K562 (cell line): ENCODE results near the gene ZNF385D. TPM values are rescaled to one million over a fixed set of nuclear protein-coding genes. Genes with fewer than 3 reads are reported as not detected.

Experiments
- ATAC-seq: fragments of 200-7000 bp; cut with Tn5 transposase; 3 replicates; pipeline ENCODE4 v1.9.1; 2020; ENCODE audit warnings: moderate library complexity
- BruUV-seq: library from RNA; stranded (reverse); fragments of 400-500 nt; replicated peaks from 2 replicates; lab custom pipeline; 2021; lab: Mats Ljungman, UMichigan
- CTCF ChIA-PET: fragments of 300-600 bp; formaldehyde crosslinking; extraction: SDS; loops from one replicate; lab custom pipeline; 2021; ENCODE audit warnings: low intra/inter-chr PET ratio; lab: Yijun Ruan, JAX
- POLR2A ChIA-PET: fragments of 300-600, 350-650 bp; sonication (Branson Sonifier 250); formaldehyde crosslinking; extraction: SDS; loops from one replicate; lab custom pipeline; 2021; ENCODE audit warnings: antibody characterized with exemption, inconsistent platforms; lab: Yijun Ruan, JAX
- DNase-seq, 4 experiments: peaks; one replicate each; pipeline versions ENCODE4 v3.0.0 to v3.0.0-alpha.2; 2011 to 2018; ENCODE audit warnings: low spot score in 3 of 4, mixed read lengths in 3 of 4; ENCODE audit errors: extremely low read depth in 1 of 4
- FAIRE-seq: peaks from 2 replicates; lab custom pipeline; 2011; peaks lifted over from hg19 to GRCh38; lab: Jason Lieb, UNC
- H2AFZ ChIP-seq: 2 replicates; pipeline ENCODE4 v1.6.0; 2011; ENCODE audit warnings: low read depth, low read length, control low read depth, inconsistent platforms
- H3K27ac ChIP-seq: fragments of 200-600 bp; 3 replicates; pipeline ENCODE4 v1.8.0; 2011; ENCODE audit warnings: low read depth, mild to moderate bottlenecking, control low read depth, inconsistent platforms, low read length, moderate library complexity, mixed read lengths; ENCODE audit errors: extremely low read depth
- H3K27me3 ChIP-seq, 2 experiments: fragments of 300-600 bp in 1 of 2; 2 replicates in 1 of 2; 3 replicates in 1 of 2; pipeline versions ENCODE4 v1.6.0 to v1.8.0; 2011; ENCODE audit warnings: inconsistent platforms in 2 of 2, low read length in 2 of 2, mild to moderate bottlenecking in 1 of 2, mixed read lengths in 1 of 2, moderate library complexity in 1 of 2; ENCODE audit not compliant: control insufficient read depth in 2 of 2, insufficient read depth in 2 of 2
- H3K36me3 ChIP-seq: fragments of 300-600 bp; 3 replicates; pipeline ENCODE4 v1.8.0; 2011; ENCODE audit warnings: mild to moderate bottlenecking, low read length, inconsistent platforms; ENCODE audit not compliant: control insufficient read depth, insufficient read depth
- H3K4me1 ChIP-seq, 2 experiments: fragments of 200-600 bp in 1 of 2; replicated peaks in 1 of 2; 2 replicates in 1 of 2; 3 replicates in 1 of 2; pipeline versions ENCODE4 v1.5.1 to v1.8.0; 2011; ENCODE audit warnings: inconsistent platforms in 2 of 2, low read length in 2 of 2, mild to moderate bottlenecking in 1 of 2, mixed read lengths in 1 of 2, moderate library complexity in 1 of 2; ENCODE audit not compliant: control insufficient read depth in 2 of 2, insufficient read depth in 2 of 2
- H3K4me2 ChIP-seq: 2 replicates; pipeline ENCODE4 v1.6.1; 2011; ENCODE audit warnings: low read length, control low read depth, inconsistent platforms, mixed read lengths; ENCODE audit not compliant: insufficient read depth
- H3K4me3 ChIP-seq: fragments of 200-600 bp; sonication (generic), shearing (Covaris generic); 2 replicates; pipeline ENCODE4 v1.5.1; 2016; ENCODE audit warnings: control low read depth, inconsistent platforms
- H3K79me2 ChIP-seq: fragments of 200-600 bp; 3 replicates; pipeline ENCODE4 v1.8.0; 2011; ENCODE audit warnings: low read length, inconsistent platforms; ENCODE audit not compliant: control insufficient read depth, insufficient read depth
- H3K9ac ChIP-seq, 2 experiments: 2 replicates each; pipeline versions ENCODE4 v1.6.0 to v1.6.1; 2011; ENCODE audit warnings: low read depth in 2 of 2, low read length in 2 of 2, control low read depth in 1 of 2, inconsistent platforms in 1 of 2, mild to moderate bottlenecking in 1 of 2, mixed read lengths in 1 of 2; ENCODE audit not compliant: insufficient read depth in 1 of 2
- H3K9me1 ChIP-seq: one replicate; pipeline ENCODE4 v1.6.0; 2011; ENCODE audit warnings: inconsistent platforms, mild to moderate bottlenecking, low read length, moderate library complexity; ENCODE audit not compliant: control insufficient read depth, insufficient read depth
- H3K9me3 ChIP-seq: replicated peaks from 2 replicates; pipeline ENCODE4 v1.5.1; 2011; ENCODE audit warnings: low read depth, low read length, inconsistent platforms; ENCODE audit not compliant: control insufficient read depth, insufficient read depth
- H4K20me1 ChIP-seq: replicated peaks from 2 replicates; pipeline ENCODE4 v1.6.1; 2011; ENCODE audit warnings: low read length, inconsistent platforms, mixed read lengths; ENCODE audit not compliant: control insufficient read depth, insufficient read depth
- ARHGAP35 ChIP-seq: fragments of 450-650 bp; IDR thresholded peaks from 2 replicates; pipeline ENCODE4 v1.6.1; 2018; ENCODE audit not compliant: partially characterized antibody
- CBX2 ChIP-seq: fragments of 200-600 bp; sonication (generic); IDR thresholded peaks from one replicate; pipeline ENCODE4 v1.6.1; 2012; ENCODE audit warnings: mild to moderate bottlenecking, low read length, inconsistent platforms; ENCODE audit not compliant: insufficient read depth, poor library complexity, severe bottlenecking
- CBX3 ChIP-seq, 2 experiments: IDR thresholded peaks; 1 replicate in 1 of 2; 2 replicates in 1 of 2; pipeline ENCODE4 v1.6.1; 2012; ENCODE audit warnings: inconsistent platforms in 2 of 2, low read length in 2 of 2, borderline replicate concordance in 1 of 2, control low read depth in 1 of 2
- ESRRB ChIP-seq: fragments of 250-450 bp; sonication (Bioruptor Pico); IDR thresholded peaks from 2 replicates; pipeline ENCODE4 v1.5.0; 2020; ENCODE audit warnings: mild to moderate bottlenecking, moderate library complexity, borderline replicate concordance
- GABPB2 ChIP-seq: fragments of 250-450 bp; sonication (Bioruptor Pico); conservative IDR thresholded peaks from 2 replicates; pipeline ENCODE4 v1.5.1; 2021; ENCODE audit warnings: mild to moderate bottlenecking
- GTF2E2 ChIP-seq: fragments of 200-800 bp; sonication (Bioruptor generic); IDR thresholded peaks from 2 replicates; pipeline ENCODE4 v1.6.1; 2016; ENCODE audit warnings: missing genetic modification characterization, missing compliant biosample characterization
- HMG20B ChIP-seq: fragments of 250-450 bp; sonication (Bioruptor Pico); IDR thresholded peaks from 2 replicates; pipeline ENCODE4 v1.5.0; 2021; ENCODE audit warnings: mild to moderate bottlenecking
- JUNB ChIP-seq: fragments of 450-650 bp; formaldehyde crosslinking; conservative IDR thresholded peaks from 2 replicates; pipeline ENCODE4 v1.4.0; 2020; ENCODE audit warnings: mild to moderate bottlenecking
- KAT8 ChIP-seq: fragments of 450-650 bp; IDR thresholded peaks from 2 replicates; pipeline ENCODE4 v1.6.1; 2016; ENCODE audit warnings: low read depth, mild to moderate bottlenecking
- SMAD4 ChIP-seq: fragments of 250-450 bp; sonication (Bioruptor Pico); conservative IDR thresholded peaks from 2 replicates; pipeline ENCODE4 v1.8.0; 2021; ENCODE audit warnings: inconsistent platforms, mild to moderate bottlenecking, moderate library complexity
- TEAD1 ChIP-seq, 2 experiments: fragments of 450-650 bp in 1 of 2; sonication (generic) in 1 of 2; formaldehyde crosslinking; IDR thresholded peaks; 2 replicates each; pipeline versions ENCODE4 v1.4.0 to v1.8.0; 2020 to 2022; ENCODE audit warnings: mild to moderate bottlenecking in 2 of 2, missing genetic modification reagents in 1 of 2
- TRIM28 ChIP-seq: fragments of 450-650 bp; IDR thresholded peaks from 2 replicates; pipeline ENCODE4 v1.6.1; 2017
- ZFP36 ChIP-seq: fragments of 150-350 bp; IDR thresholded peaks from 2 replicates; pipeline ENCODE4 v1.6.1; 2018; ENCODE audit warnings: low read length, low read depth; ENCODE audit not compliant: partially characterized antibody
- ZNF184 ChIP-seq: sonication (generic); formaldehyde crosslinking; IDR thresholded peaks from 2 replicates; pipeline ENCODE4 v1.5.0; 2020; ENCODE audit warnings: missing genetic modification reagents
- ZNF280A ChIP-seq: fragments of 450-650 bp; IDR thresholded peaks from 2 replicates; pipeline ENCODE4 v1.6.1; 2018; ENCODE audit warnings: mild to moderate bottlenecking, low read depth; ENCODE audit not compliant: partially characterized antibody
- ZNF609 ChIP-seq: sonication (generic); formaldehyde crosslinking; IDR thresholded peaks from 2 replicates; pipeline ENCODE4 v1.8.1; 2023; ENCODE audit warnings: missing genetic modification reagents, mild to moderate bottlenecking, borderline replicate concordance
- WGBS: fragments of 100-300 bp; shearing (Covaris generic); methylation state at CpG from one replicate; pipeline ENCODE4 v1.1.6; 2016; ENCODE audit warnings: low coverage, mixed read lengths; ENCODE audit not compliant: insufficient coverage; ENCODE audit errors: missing lambda C conversion rate; 5-methylcytosine and 5-hydroxymethylcytosine counted together
- in situ Hi-C: fragments of 300-500 bp; cut with MboI; formaldehyde crosslinking; loops from 4 replicates; pipeline ENCODE4 v1.15.0; 2018; ENCODE audit warnings: inconsistent platforms, mixed read lengths
- intact Hi-C: fragments of 100-400 bp; cut with micrococcal nuclease; formaldehyde crosslinking; loops from 2 replicates; pipeline ENCODE4 v1.14.2; 2022
- polyA plus RNA-seq, 8 experiments: library from polyadenylated mRNA; depleted of rRNA in 4 of 8; stranded (reverse) in 5 of 8; unstranded in 3 of 8; fragments of >200 nt; fragmentation: Nextera tagmentation in 2 of 8; fragmentation: Illumina TruSeq in 1 of 8; extraction: Ambion mirVana in 2 of 8; extraction: Trizol in 1 of 8; gene quantifications; 2 replicates each; pipeline versions ENCODE4 v1.2.1 to v1.2.3, GENCODE V29; 2011 to 2014; ENCODE audit warnings: inconsistent platforms in 1 of 8, missing spikeins in 1 of 8
- total RNA-seq, 7 experiments: library from RNA; depleted of rRNA in 6 of 7; stranded (reverse); fragments of >200 nt in 6 of 7; fragmentation: Illumina TruSeq in 2 of 7; extraction: Trizol in 2 of 7; gene quantifications; 2 replicates each; pipeline versions ENCODE4 v1.2.1 to v1.2.3, GENCODE V29; 2011 to 2021; ENCODE audit warnings: low replicate concordance in 1 of 7
- TF ChIP-seq, protein P1 (sequence below): fragments of 450-650 bp; IDR thresholded peaks from 2 replicates; pipeline ENCODE4 v1.6.1; 2017; ENCODE audit warnings: mild to moderate bottlenecking, moderate library complexity

Gene ZNF385D
- total and polyA plus RNA-seq, 9 of the 15 experiments (the other 6 are each of a cell fraction or from before 2014, with no cell fraction given) = 0.14 to 1.7 (median 0.51) TPM

DNA sequence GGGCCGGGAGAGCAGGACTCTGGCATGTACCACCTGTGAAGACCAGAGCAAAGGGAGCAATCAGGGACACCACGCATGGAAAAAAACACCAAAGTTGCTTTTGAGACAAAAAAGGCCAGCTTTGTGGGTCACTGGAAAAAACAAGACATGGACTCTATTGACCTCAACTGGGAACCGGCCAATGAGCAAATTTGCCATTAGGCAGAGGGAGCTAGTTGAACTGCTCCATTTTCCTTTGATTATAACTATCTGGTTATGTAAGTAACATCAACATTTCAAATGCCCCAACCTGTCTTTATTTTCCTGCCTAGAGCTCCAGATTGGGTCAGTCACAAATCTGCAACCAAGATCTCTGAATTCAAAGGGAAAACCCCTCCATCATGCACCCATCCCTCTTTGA is 86.0 kb downstream of the ZNF385D start:
- intact Hi-C loops = no loop called here
- H3K9me1 ChIP-seq = no peaks in the 10 kb centered on the region
- no peaks in the 10 kb centered on the region for H3K27me3 ChIP-seq
- H3K79me2 ChIP-seq = no peaks in the 10 kb centered on the region
- no peak overlapping the region for H3K4me2 ChIP-seq
- H3K4me1 ChIP-seq = no peaks in the 10 kb centered on the region
- FAIRE-seq (no peak), ATAC-seq (no peak), DNase-seq (no peak)
- no peak overlapping the region for H3K4me3 ChIP-seq
- H3K9me3 ChIP-seq = no peaks in the 10 kb centered on the region
- H3K36me3 ChIP-seq = no peaks in the 10 kb centered on the region; the same call in 2 of the 3 replicates
- H2AFZ ChIP-seq = no peak overlapping the region
- no peaks in the 10 kb centered on the region for H4K20me1 ChIP-seq
- no TSS peak for BruUV-seq
- H3K9ac ChIP-seq = no peak overlapping the region
- 33% methylated on average over 3 of the region's 3 CpGs for WGBS
- ChIA-PET POLR2A (no interaction called here), CTCF (no interaction called here)
- H3K27ac ChIP-seq = no peak overlapping the region
- in situ Hi-C loops = no loop called here
- no peak for TF ChIP-seq SMAD4 (CRISPR knock-in tag)
- TF ChIP-seq, protein P1, sequence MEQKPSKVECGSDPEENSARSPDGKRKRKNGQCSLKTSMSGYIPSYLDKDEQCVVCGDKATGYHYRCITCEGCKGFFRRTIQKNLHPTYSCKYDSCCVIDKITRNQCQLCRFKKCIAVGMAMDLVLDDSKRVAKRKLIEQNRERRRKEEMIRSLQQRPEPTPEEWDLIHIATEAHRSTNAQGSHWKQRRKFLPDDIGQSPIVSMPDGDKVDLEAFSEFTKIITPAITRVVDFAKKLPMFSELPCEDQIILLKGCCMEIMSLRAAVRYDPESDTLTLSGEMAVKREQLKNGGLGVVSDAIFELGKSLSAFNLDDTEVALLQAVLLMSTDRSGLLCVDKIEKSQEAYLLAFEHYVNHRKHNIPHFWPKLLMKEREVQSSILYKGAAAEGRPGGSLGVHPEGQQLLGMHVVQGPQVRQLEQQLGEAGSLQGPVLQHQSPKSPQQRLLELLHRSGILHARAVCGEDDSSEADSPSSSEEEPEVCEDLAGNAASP = no peak
- TF ChIP-seq JUNB = no peak
- TF ChIP-seq ZNF609 = no peak
- TF ChIP-seq ESRRB (CRISPR knock-in tag) = no peak
- TF ChIP-seq ZNF184 = no peak
- no peak for TF ChIP-seq TRIM28
- TF ChIP-seq CBX3 (IDR thresholded peaks at IDR 0.05; ENCODE audit: borderline replicate concordance in 1 of 2, low read length in 2 of 2) = no peak
- no peak for TF ChIP-seq ZNF280A
- TF ChIP-seq GTF2E2 (tag) = no peak
- no peak for TF ChIP-seq GABPB2
- no peak for TF ChIP-seq HMG20B (CRISPR knock-in tag)
- TF ChIP-seq CBX2 = no peak
- TF ChIP-seq TEAD1 (CRISPR knock-in tag; IDR thresholded peaks at IDR 0.05) = no peak
- no peak for TF ChIP-seq ZFP36
- no peak for TF ChIP-seq ARHGAP35
- TF ChIP-seq KAT8 = no peak
